D721Med (cell line): ENCODE data around the gene PKD1L1.

Experiments
- DNase-seq: peaks from one replicate; pipeline ENCODE4 v3.0.0; 2011; ENCODE audit warnings: low spot score; ENCODE audit not compliant: insufficient read length
- FAIRE-seq: peaks from 2 replicates; lab custom pipeline; 2011; peaks lifted over from hg19 to GRCh38; lab: Jason Lieb, UNC
- CTCF ChIP-seq: IDR thresholded peaks from 2 replicates; pipeline ENCODE4 v1.5.1; 2012; ENCODE audit warnings: mild to moderate bottlenecking, control low read depth; ENCODE audit not compliant: insufficient read depth; ENCODE audit errors: missing control alignments

Gene PKD1L1

GRCh38 chr7:47888371-47889265 lies 59.6 kb downstream of the PKD1L1 start:
- DNase-seq (no peak), FAIRE-seq (no peak)
- no peak for TF ChIP-seq CTCF

GRCh38 chr7:47887016-47887640 lies 61.1 kb downstream of the PKD1L1 start:
- TF ChIP-seq CTCF = no peak
- DNase-seq (no peak), FAIRE-seq (no peak)

GRCh38 chr7:47885987-47886811 lies 62.1 kb downstream of the PKD1L1 start:
- no peak for FAIRE-seq
- DNase-seq = no peak
- TF ChIP-seq CTCF = no peak

- no peak for TF ChIP-seq CTCF
- no peak for FAIRE-seq
These were observed 62.8 kb downstream of the PKD1L1 start for GRCh38 chr7:47885309-47885986.

GRCh38 chr7:47884675-47885074 lies 63.6 kb downstream of the PKD1L1 start:
- no peak for TF ChIP-seq CTCF
- FAIRE-seq = no peak
- no peak for DNase-seq

More at GRCh38 chr7:47885309-47885986, 62.8 kb downstream of the PKD1L1 start:
- no peak for DNase-seq

- DNase-seq (no peak), FAIRE-seq (no peak)
- no peak for TF ChIP-seq CTCF
These were observed 65.6 kb downstream of the PKD1L1 start for GRCh38 chr7:47882635-47883034.
